ENCODE data around the gene RCOR1.
A peak's percentile ranks its signal among the peaks of the same experiment; 100 is the strongest.

GRCh38 chr14:102554821-102555819, 37.3 kb upstream of the RCOR1 start:
- TF ChIP-seq ZNF274 (IDR thresholded peaks at IDR 0.05; ENCODE audit: borderline replicate concordance, extremely low read depth, low read length) (no peak), CTCF (IDR thresholded peaks at IDR 0.05; ENCODE audit: control extremely low read depth in 1 of 3, insufficient read depth in 1 of 3, low read depth in 1 of 3, low read length in 3 of 3) (no peak), TAF1 (IDR thresholded peaks at IDR 0.05; ENCODE audit: low read depth, low read length) (peak; percentile 57), TAF7 (optimal IDR thresholded peaks at IDR 0.05; ENCODE audit: borderline replicate concordance, low read depth, low read length) (peak; percentile 64), KDM1A (IDR thresholded peaks at IDR 0.05; ENCODE audit: borderline replicate concordance, low read length) (no peak; the same call in 1 of the 2 replicates), FOSL1 (IDR thresholded peaks at IDR 0.05; ENCODE audit: insufficient read depth, low read depth, low read length) (no peak), POLR2AphosphoS5 (IDR thresholded peaks at IDR 0.05; ENCODE audit: low read depth, low read length) (peak; percentile 25; the same call in 1 of the 2 replicates), EZH2 (IDR thresholded peaks at IDR 0.05; ENCODE audit: low read depth, low read length, severe bottlenecking) (no peak), MAFK (IDR thresholded peaks at IDR 0.05; ENCODE audit: low read depth, low read length) (no peak), SRF (IDR thresholded peaks at IDR 0.05; ENCODE audit: low read depth, low read length) (peak; percentile 82)
